HG02840 (cell line): Measurements from ENCODE around the gene PIP5K1A.
"Not testable (repeated sequence)": the region's sequence is repeated elsewhere in the genome, so short reads cannot be mapped to it uniquely, and the experiment has no call there.

Experiments
- ATAC-seq: cut with Tn5 transposase; IDR thresholded peaks from one replicate; pipeline ENCODE4 v1.9.1; 2021; ENCODE audit warnings: mild to moderate bottlenecking, moderate library complexity, moderate number of reproducible peaks; ENCODE audit not compliant: unreplicated experiment, low FRiP score

The PIP5K1A gene

DNA sequence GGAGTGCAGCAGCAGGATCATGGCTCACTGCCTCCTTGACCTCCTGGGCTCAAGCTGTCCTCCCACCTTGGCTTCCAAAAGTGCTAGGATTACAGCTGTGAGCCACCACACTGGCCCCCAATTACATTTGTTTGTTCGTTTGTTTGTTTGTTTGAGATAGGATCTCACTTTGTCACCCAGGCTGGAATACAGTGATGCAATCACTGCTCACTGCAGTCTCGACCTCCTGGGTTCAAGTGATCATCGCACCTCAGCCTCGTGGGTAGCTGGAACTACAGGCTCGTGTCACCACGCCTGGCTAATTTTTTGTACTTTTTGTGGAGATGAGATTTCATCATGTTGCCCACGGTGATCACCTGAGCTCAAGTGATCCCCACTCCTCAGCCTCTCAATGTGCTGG lies 6.3 kb upstream of the PIP5K1A start:
- ATAC-seq, result no peak

DNA sequence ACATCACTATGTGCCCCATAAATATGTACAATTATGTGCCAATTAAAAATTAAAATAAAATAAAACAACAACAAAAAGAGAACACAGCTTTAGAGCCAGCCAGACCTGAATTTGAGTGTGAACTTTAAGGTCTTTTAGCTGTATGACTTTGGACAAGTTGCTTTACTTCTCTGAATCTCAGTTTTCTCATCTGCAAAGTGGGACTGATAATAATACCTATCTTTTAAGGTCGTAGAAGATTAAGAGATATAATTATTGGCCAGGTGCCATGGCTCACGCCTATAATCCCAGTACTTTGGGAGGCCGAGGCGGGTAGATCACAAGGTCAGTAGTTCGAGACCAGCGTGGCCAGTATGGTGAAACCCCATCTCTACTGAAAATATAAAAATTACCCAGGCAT lies 5.0 kb upstream of the PIP5K1A start:
- no peak for ATAC-seq

DNA sequence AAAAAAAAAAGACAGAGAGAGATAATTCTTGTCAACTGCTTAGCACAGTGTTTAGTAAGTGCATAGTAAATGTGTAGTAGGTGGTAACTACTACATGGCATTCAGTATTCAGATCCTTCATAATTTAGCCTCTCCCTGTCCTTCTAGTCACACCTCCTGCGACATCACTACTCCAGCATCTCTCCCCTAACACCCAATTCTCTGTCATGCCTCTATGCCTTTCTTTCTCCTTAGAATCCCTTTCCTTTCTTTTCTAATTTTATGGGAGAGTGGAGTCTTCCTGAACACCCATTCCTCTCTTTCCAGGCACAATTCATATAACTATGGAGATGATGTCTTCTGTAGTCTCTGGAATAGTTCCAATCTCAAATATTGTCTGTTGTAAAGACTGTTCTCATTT lies 4.5 kb upstream of the PIP5K1A start:
- ATAC-seq, result no peak

- ATAC-seq, result not testable (repeated sequence)
These were observed 3.3 kb upstream of the PIP5K1A start for GRCh38 chr1:151194894-151195594.

- ATAC-seq, result no peak
These were observed 2.0 kb upstream of the PIP5K1A start for GRCh38 chr1:151196292-151196800.

- ATAC-seq, result no peak
These were observed 494 bp upstream of the PIP5K1A start for GRCh38 chr1:151197863-151198253.

DNA sequence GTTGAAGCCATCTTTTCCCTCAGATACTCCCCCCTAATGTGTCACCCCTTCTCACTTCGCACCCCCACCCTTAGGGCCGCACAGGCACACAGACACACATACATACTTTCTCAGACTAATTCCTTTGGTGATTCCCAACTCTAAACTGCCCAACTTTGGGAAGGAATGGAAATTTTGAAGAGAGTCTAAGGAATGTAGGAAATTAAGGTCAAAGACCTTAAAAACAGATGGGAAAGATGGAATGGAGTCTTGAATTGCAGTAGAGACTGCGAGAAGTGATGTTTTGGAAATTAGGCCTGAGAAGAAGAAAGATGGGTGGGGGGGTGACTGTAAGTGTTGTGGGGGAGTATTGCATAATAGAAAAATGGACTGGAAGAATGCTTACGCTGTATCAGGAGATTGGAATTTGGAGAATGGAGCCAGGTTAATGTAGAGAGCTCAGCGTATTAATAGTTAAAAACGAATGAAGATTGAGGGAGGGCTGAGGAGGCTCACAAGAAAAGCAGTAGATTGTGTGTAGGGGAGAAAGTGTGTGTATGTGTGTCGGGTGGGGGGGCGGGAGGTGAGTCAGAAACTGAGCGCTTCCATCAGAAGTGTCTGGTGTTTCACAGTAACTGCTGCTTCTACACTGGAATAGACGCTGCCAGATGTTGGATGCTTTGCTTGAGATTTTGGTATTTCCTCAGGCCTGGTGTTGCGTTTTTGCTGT lies 1.7 kb downstream of the PIP5K1A start:
- ATAC-seq, result no peak

DNA sequence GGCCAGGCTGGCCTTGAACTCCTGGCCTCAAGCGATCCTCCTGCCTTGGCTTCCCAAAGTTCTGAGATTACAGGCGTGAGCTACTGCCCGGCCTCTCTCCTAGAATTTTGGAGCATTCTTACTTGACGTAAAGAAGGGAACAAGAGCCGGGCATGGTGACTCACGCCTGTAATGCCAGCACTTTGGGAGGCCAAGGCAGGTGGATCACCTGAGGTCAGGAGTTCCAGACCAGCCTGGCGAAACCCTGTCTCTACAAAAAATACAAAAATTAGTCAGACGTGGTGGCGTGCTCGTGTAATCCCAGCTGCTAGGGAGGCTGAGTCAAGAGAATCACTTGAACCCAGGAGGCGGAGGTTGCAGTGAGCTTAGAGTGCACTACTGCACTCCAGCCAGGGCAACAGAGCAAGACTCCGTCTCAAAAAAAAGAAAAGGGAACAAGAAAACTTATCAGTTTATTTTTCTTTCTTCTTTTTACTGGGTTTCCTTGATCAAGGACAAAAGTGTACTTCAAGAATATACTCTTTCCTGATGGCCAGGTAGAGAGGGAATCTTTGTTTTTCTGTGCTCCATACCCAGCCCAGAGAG lies 7.1 kb downstream of the PIP5K1A start:
- ATAC-seq, result not testable (repeated sequence)

DNA sequence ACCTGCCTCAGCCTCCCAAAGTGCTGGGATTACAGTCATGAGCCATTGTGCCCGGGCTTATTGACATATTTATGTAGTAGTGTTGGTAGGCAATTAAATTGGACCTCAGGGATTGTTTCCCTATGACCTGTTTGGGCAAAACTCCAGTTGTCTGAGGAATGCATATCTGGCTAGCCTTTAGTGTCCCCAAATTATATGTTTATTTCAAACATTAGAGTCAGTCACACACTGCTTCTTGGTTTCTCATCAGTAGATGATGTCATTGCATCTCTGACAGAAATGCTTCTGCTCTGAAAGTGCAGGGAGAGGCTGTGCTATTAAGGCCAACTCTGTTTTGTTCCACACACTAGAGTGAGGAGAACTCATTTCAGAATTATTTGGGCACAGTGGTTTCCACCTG lies 12.5 kb downstream of the PIP5K1A start:
- ATAC-seq, result no peak

DNA sequence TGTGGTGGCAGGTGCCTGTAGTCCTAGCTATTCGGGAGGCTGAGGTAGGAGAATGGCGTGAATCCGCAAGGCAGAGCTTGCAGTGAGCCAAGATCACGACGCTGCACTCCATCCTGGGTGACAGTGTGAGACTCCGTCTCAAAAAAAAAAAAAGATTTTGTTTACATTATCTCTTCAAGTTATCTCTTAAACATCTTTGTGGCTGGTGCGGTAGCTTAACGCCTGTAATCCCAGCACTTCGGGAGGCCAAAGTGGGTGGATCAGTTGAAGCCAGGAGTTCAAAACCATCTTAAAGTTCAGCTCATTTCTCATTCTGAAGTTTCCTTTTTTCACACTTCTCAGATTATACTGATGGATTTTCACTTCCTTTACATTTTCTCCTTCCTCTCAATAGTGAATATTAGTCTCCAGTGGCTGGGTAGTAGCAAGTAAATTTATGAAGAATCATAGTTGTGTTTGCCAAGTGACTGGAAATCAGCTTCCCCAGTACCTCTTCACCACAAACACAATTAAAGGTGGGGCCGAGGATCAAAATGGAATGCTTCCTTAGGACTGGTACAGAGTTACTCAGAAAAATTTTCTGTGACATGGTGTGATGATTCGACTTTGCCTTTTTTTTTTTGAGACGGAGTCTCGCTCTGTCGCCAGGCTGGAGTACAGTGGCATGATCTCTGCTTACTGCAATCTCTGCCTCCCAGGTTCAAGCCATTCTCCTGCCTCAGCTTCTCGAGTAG lies 13.8 kb downstream of the PIP5K1A start:
- ATAC-seq, result no peak

DNA sequence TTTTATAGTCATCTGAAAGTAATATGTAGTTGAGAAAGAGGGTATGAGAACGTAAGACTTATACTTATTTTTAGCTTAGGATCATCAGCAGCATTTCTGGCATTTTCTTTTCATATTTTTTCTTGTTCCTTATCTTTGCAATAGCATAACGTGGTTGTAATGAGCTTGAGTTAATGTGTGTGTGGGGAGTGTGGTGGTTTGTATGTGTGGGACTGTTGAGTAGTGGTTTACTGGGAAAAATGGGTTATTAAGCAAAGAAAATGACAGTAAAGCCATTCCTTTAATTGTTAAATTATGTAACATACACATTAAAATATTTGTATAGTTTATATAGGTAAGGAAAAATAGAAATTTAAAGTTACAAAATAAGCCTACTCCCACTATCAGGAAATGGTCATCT lies 15.2 kb downstream of the PIP5K1A start:
- ATAC-seq, result no peak

GRCh38 chr1:151221616-151222015 lies 23.3 kb downstream of the PIP5K1A start:
- no peak for ATAC-seq

DNA sequence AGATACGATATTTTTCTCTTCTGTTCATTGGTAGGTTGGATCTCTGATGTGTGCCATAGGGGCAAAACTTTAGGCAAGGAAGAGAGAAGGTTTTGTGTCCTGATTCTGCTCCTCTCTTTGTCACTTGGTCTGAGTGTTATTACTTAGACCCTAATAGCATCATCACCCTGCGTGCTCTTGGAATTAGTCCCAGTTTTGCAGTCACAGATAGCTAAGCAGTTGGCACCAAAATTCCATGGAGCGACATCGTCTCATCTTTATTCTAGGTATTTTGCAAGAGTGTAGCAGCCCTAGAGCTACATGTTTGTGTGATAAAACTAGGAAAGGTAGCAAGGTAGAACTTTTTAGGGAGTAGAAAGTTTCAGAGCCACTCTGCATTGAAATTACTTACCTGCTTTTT lies 23.8 kb downstream of the PIP5K1A start:
- ATAC-seq, result no peak

GRCh38 chr1:151235235-151235634 lies 36.9 kb downstream of the PIP5K1A start:
- ATAC-seq, result no peak

DNA sequence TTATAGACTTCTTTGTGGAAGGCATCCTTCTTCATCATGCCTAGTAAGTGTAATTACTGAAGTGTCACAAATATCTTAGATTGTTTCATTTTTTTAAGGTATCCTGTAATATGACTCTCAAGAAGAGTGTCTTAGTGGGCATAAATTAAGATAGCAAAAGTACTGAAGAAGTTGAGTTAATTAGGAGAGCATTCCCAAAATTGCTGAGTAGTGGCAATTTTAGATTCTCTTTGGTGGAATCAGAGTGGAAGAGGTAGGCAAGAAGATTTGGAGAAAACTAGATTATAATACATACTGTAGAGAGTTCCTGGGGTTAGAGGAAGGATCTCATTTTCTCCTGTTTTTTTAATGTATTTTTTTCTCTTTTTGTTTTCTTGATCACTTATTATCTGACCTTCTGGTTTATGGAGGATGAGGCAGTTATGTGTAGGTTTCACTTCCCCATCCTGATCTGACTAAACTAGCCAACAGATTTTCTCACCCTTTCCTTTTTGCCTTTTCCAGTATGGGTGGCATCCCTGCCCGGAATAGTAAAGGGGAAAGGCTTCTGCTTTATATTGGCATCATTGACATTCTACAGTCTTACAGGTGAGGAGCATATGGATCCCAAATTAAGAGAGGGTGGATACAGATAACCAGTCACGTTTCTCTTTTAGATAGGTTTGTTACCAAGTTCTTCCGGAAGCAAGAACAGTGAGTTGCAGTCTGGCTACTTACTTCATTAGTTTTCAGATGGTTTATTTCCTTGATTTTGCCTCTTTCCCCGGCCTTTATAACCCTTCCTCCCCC lies 39.5 kb downstream of the PIP5K1A start:
- ATAC-seq, result no peak

- ATAC-seq, result no peak
These were observed 40.1 kb downstream of the PIP5K1A start for GRCh38 chr1:151238467-151238739.

GRCh38 chr1:151242442-151242841 lies 44.1 kb downstream of the PIP5K1A start:
- ATAC-seq, result no peak

DNA sequence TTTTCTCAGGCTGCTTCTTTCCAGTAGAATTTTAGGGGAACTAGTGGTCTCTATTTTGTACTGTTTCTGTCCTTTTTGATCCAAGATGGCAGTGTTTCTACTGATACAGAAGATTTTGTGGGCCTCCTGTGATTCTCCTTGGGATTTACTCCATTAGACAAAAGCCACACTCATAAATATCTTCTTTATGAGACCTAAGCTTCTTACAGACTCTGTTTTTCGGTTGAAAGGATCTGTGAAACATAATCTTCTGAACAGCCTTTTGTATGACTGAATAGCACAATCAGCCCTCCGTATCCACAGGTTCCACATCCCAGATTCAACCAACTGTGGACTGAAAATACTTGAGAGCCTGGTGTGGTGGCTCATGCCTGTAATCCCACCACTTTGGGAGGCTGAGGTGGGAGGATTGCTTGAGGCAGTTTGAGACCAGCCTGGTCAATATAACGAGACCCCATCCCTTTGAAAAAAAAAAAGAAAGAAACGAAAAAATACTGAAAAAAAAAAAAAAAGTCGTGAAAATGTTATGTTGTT lies 45.4 kb downstream of the PIP5K1A start:
- no peak for ATAC-seq

DNA sequence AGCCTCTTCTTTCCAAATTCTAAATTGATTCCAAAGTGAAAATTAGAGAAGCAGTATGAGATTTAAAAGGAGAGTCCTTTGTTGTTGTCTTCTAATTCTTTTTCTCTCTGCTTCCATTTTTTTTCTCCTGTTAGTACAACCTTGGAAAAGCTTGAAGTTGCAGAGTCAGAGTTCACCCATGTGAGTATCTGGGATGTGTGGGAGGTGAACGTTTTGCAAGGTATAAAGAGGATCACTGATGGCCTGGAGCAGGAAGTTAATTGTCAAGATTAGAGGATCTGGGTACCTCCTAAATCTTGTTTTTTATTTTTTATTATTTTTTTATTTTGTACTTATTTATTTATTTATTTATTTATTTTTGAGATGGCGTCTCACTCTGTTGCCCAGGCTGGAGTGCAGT lies 48.4 kb downstream of the PIP5K1A start:
- no peak for ATAC-seq
